GM21737 (cell line): ENCODE results near the gene PHF21A.

Experiments used
- ATAC-seq: cut with Tn5 transposase; IDR thresholded peaks from one replicate; pipeline ENCODE4 v1.9.1; 2021; ENCODE audit warnings: mild to moderate bottlenecking, moderate library complexity; ENCODE audit not compliant: unreplicated experiment

The PHF21A gene

DNA sequence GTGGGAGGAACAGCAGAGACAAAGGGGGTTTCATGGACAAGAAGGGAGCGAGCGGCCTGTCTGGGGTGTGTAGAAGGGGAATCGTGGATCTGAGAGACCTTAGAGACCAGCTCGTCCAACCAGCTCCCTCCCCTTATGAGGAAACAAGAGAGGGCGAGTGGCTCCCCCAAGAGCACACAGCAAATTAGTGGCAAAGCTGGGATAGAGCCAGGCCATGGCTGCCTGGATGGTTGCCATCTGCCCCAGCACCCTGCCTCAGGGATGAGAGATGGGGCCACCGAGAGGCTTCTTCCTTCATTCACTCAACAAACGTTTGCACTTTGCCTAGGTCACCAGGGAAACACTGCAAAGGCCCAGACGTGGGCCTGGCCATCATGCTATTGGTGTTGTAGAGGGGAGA is 231.7 kb downstream of the PHF21A start:
- ATAC-seq: no peak

GRCh38 chr11:45887587-45887986 is 233.7 kb downstream of the PHF21A start:
- ATAC-seq: no peak

DNA sequence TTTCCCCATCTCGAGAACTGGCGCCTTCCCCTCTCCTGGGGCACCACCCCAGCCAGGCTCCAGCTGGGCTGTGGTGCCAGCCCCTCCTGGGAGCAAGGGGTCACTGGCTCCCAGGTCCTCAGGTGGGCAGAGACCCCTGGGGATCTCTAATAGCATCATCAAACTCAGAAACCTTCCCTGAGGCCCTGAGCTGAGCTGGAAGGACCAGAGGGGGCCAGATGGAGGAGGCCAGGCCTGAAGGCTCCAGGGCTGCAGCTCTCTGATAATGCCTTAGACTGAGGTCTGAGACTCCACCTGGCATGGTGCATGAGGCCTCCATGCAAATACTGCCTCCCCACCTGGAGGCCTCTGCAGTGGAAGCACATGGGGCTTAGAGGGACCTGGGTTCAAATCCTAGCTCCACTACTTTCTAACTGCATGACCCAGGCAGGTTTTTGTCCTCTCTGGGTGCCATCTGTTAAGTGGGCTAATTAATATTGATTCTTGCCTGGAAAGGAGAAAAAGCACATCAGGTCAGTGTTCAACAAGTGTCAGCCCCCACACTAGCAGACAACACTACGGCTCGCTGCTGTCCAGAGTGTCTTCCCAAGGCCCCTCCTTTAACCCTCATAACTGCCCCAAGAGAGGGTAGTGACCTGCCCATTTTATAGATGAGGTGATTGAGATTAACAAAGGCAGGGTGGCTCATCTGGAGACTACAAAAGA is 234.3 kb downstream of the PHF21A start:
- ATAC-seq: no peak

DNA sequence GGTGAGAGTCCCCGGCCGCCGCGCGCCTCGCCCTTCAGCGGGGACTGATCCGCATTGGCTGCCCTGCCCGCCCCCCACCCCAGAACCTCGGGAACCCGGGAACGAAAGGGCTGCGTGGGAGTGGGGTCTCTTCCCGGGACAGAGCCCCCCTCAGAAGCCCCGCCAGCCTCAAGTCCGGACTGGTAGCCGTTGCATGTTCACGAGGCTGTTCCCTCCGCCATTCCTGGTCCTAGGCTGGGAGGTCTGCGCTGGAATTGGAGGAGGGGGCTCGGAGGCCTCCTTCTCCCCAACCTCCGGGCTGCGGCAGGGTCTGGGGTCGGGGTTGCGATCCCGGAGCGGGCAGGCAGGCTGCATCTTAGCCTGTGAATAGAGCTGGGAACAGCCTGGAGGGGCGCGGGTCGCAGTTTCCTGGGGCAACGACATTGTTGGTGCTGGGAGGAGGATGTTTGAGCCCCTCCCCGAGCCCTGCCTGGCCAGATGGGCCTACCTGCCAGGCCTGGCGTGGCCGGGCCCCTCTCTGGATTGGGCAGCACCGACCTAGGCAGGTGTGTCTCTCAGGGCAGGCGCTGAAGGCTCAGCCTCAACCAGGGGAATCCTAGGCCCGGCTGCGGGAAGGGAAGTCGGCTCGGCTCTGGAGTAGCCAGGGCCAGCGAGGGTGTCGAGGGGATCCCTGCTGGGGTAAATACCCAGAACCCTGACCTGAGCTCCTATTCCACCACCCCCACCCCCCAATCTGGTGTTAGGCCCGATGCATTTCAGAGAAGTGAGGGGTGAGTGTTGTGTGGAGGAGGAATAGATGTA is 235.1 kb downstream of the PHF21A start:
- ATAC-seq: no peak

- no peak for ATAC-seq
Measured at GRCh38 chr11:45885274-45885920, 235.9 kb downstream of the PHF21A start, which contains the start of gene MAPK8IP1. Gene MAPK8IP1 (plus strand): TSS chr11:45885651. CDS start chr11:45885821, 170 bp downstream.

- ATAC-seq: no peak
Measured at GRCh38 chr11:45884596-45885185, 236.6 kb downstream of the PHF21A start.
